NK-92 (cell line): ENCODE results near the gene ZFAND3.
"Not testable (repeated sequence)": the region's sequence is repeated elsewhere in the genome, so short reads cannot be mapped to it uniquely, and the experiment has no call there.

Experiments
- DNase-seq: peaks from one replicate; lab custom pipeline; 2025; ENCODE audit not compliant: unreplicated experiment; lab: John Stamatoyannopoulos, UW

Gene ZFAND3

GRCh38 chr6:37889486-37889885 is 70.0 kb downstream of the ZFAND3 start:
- DNase-seq, result no peak

GRCh38 chr6:37891072-37891471 is 71.5 kb downstream of the ZFAND3 start:
- no peak for DNase-seq

GRCh38 chr6:37893257-37893656 is 73.7 kb downstream of the ZFAND3 start:
- DNase-seq, result no peak

- DNase-seq, result not testable (repeated sequence)
Observed at GRCh38 chr6:37893734-37894133, 74.2 kb downstream of the ZFAND3 start.

- DNase-seq, result no peak
Observed at GRCh38 chr6:37894585-37894984, 75.1 kb downstream of the ZFAND3 start.

- DNase-seq, result no peak
Observed at GRCh38 chr6:37897321-37897720, 77.8 kb downstream of the ZFAND3 start.

GRCh38 chr6:37897818-37898515 is 78.4 kb downstream of the ZFAND3 start:
- no peak for DNase-seq

GRCh38 chr6:37903351-37904340 is 84.1 kb downstream of the ZFAND3 start:
- DNase-seq, result no peak

GRCh38 chr6:37904590-37904989 is 85.1 kb downstream of the ZFAND3 start:
- no peak for DNase-seq

GRCh38 chr6:37906121-37906520 is 86.6 kb downstream of the ZFAND3 start:
- DNase-seq, result no peak

- no peak for DNase-seq
Observed at GRCh38 chr6:37910998-37911397, 91.5 kb downstream of the ZFAND3 start.

GRCh38 chr6:37913210-37913609 is 93.7 kb downstream of the ZFAND3 start:
- no peak for DNase-seq

GRCh38 chr6:37915463-37915862 is 95.9 kb downstream of the ZFAND3 start:
- no peak for DNase-seq

- DNase-seq, result no peak
Observed at GRCh38 chr6:37916149-37916548, 96.6 kb downstream of the ZFAND3 start.

GRCh38 chr6:37916675-37917074 is 97.1 kb downstream of the ZFAND3 start:
- no peak for DNase-seq

- DNase-seq, result no peak
Observed at GRCh38 chr6:37917566-37917965, 98.0 kb downstream of the ZFAND3 start.

GRCh38 chr6:37919417-37920157 is 100.1 kb downstream of the ZFAND3 start:
- no peak for DNase-seq

- no peak for DNase-seq
Observed at GRCh38 chr6:37920667-37921066, 101.1 kb downstream of the ZFAND3 start.

- no peak for DNase-seq
Observed at GRCh38 chr6:37922563-37922962, 103.0 kb downstream of the ZFAND3 start.

- no peak for DNase-seq
Observed at GRCh38 chr6:37923514-37923913, 104.0 kb downstream of the ZFAND3 start.

- DNase-seq, result no peak
Observed at GRCh38 chr6:37926661-37927060, 107.1 kb downstream of the ZFAND3 start.
